CD4-positive, alpha-beta T cell (primary cell): ENCODE measurements around the gene TRMT10B. TPM values are rescaled to one million over a fixed set of nuclear protein-coding genes. Genes with fewer than 3 reads are reported as not detected.
"Not testable (repeated sequence)": the region's sequence is repeated elsewhere in the genome, so short reads cannot be mapped to it uniquely, and the experiment has no call there.

Experiments
- ATAC-seq: fragments of 200-7000 bp; cut with Tn5 transposase; one replicate; pipeline ENCODE4 v1.10.0; 2022; ENCODE audit warnings: mild to moderate bottlenecking; ENCODE audit not compliant: poor library complexity
- CTCF ChIA-PET: fragments of 350-600 bp; sonication (Branson Sonifier 250); formaldehyde crosslinking; loops from one replicate; lab custom pipeline; 2021; ENCODE audit warnings: antibody characterized with exemption, inconsistent platforms; lab: Charles Lee
- POLR2A ChIA-PET: fragments of 350-600 bp; sonication (Branson Sonifier 250); formaldehyde crosslinking; loops from one replicate; lab custom pipeline; 2021; ENCODE audit warnings: antibody characterized with exemption, inconsistent platforms; lab: Charles Lee
- DNase-seq, 14 experiments: peaks; one replicate each; pipeline ENCODE4 v3.0.0-alpha.2; 2013 to 2020; ENCODE audit warnings: mixed read lengths in 2 of 14
- H3K27ac ChIP-seq, 2 donors: one replicate each; pipeline versions ENCODE4 v1.5.1 to v1.7.0; 2013; ENCODE audit warnings: low read length in 2 of 2, low read depth in 1 of 2, mild to moderate bottlenecking in 1 of 2
- H3K27me3 ChIP-seq, 2 experiments: 1 replicate in 1 of 2; 2 replicates in 1 of 2; pipeline versions ENCODE4 v1.6.1 to v1.7.0; 2013; ENCODE audit warnings: low read length in 2 of 2, control low read depth in 1 of 2, mild to moderate bottlenecking in 1 of 2, moderate library complexity in 1 of 2; ENCODE audit not compliant: insufficient read depth in 2 of 2, control insufficient read depth in 1 of 2
- H3K36me3 ChIP-seq: one replicate; pipeline ENCODE4 v1.6.1; 2013; ENCODE audit warnings: low read length, control low read depth; ENCODE audit not compliant: insufficient read depth
- H3K4me1 ChIP-seq: one replicate; pipeline ENCODE4 v1.6.1; 2013; ENCODE audit warnings: low read length, control low read depth; ENCODE audit not compliant: insufficient read depth
- H3K4me3 ChIP-seq: one replicate; pipeline ENCODE4 v1.5.1; 2013; ENCODE audit warnings: mild to moderate bottlenecking, low read length, moderate library complexity
- H3K9me3 ChIP-seq, 2 experiments: 1 replicate in 1 of 2; 2 replicates in 1 of 2; pipeline versions ENCODE4 v1.6.1 to v1.7.0; 2013; ENCODE audit warnings: low read length in 2 of 2, mild to moderate bottlenecking in 2 of 2, control low read depth in 1 of 2, moderate library complexity in 1 of 2; ENCODE audit not compliant: control insufficient read depth in 1 of 2, insufficient read depth in 1 of 2
- H3K27ac Mint-ChIP-seq: one replicate; pipeline ENCODE4 v1.8.0; 2020; ENCODE audit warnings: mixed read lengths
- H3K27me3 Mint-ChIP-seq: one replicate; pipeline ENCODE4 v1.8.0; 2021; ENCODE audit warnings: mixed read lengths
- H3K36me3 Mint-ChIP-seq: one replicate; pipeline ENCODE4 v1.8.0; 2021; ENCODE audit warnings: low read depth, mixed read lengths
- H3K4me1 Mint-ChIP-seq: one replicate; pipeline ENCODE4 v1.8.0; 2021; ENCODE audit warnings: low read depth, mixed read lengths
- H3K4me3 Mint-ChIP-seq: one replicate; pipeline ENCODE4 v1.8.0; 2020; ENCODE audit warnings: mild to moderate bottlenecking, mixed read lengths
- H3K9me3 Mint-ChIP-seq: one replicate; pipeline ENCODE4 v1.8.0; 2020; ENCODE audit warnings: mixed read lengths
- intact Hi-C, 2 experiments: fragments of 100-400 bp; cut with DNase I in 1 of 2; cut with micrococcal nuclease in 1 of 2; formaldehyde crosslinking; loops; one replicate each; pipeline versions ENCODE4 v1.15.1 to v1.9.0; 2023 to 2025; cut with DNase I, micrococcal nuclease
- total RNA-seq, 174 experiments: library from RNA in 2 of 174; stranded (reverse) in 2 of 174; gene quantifications; one replicate each; pipeline ENCODE4 v1.2.3 and lab custom pipeline; 2021 to 2026
- TF ChIP-seq, protein P1 (sequence below): fragments of 200-600 bp; IDR thresholded peaks from one replicate; pipeline ENCODE4 v1.8.0; 2022; ENCODE audit warnings: antibody characterized with exemption, mild to moderate bottlenecking

The TRMT10B gene
- total RNA-seq, 2 experiments from 2014 or later: 6.6 to 8.3 TPM

DNA sequence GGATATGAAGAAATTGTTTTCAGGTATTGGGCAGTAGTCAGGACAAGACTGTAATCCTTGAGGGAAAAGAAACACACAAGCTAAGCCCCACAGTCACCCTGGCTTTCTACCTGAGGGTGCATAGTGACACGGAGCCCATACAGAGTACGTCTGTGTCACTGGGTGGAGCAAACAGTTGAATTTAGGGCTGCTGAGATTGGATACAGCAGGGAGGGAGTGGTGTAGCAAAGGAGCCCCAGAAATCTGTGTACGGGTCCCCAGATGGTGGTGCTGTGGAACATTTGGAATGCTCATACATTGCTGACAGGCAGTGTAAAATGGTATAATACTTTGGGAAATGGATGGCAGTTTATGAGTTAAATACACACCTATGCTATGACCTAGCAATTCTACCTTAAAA lies 5.1 kb downstream of the TRMT10B start:
- intact Hi-C loops: no loop called here

DNA sequence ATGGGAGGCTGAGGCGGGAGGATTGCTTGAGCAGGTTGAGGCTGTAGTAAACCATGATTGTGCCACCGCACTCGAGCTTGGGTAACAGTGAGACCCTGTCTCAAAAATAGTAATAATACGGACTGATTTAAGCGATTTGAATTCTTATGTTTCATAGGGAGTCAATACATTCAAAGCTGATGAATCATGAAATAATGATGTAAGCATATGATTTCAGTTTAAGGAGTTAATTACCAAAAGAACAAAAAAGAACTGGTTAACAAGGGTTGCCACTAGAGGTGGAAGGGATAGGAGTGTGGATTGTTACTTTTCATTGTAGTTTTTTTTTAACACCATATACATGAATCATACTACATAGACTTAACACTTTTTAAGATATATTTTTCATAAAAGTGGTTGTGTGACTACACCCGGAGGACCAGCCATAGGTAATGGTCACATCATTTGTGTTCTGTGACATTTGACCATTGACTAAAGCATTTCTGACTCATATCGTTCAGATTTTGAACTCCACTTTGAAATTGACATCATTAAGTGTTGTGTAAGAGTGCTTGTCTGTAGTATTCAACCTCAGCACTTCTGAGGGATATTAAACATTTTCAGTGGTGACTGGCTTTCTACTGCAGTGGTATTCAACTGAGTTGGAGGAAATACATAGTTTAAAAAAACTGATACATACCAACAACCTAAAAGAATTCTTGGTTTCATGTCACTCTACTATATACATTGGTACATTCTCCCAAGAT lies 7.0 kb downstream of the TRMT10B start:
- H3K9me3 Mint-ChIP-seq: no peaks in the 10 kb centered on the region
- H3K27ac Mint-ChIP-seq: no peak overlapping the region
- Histone ChIP-seq H3K4me1 (no peaks in the 10 kb centered on the region), H3K4me3 (no peak overlapping the region), H3K9me3 (no peaks in the 10 kb centered on the region), H3K36me3 (peaks cover 10% of the 10 kb centered on the region), H3K27me3 (no peaks in the 10 kb centered on the region), H3K27ac (no peak overlapping the region)
- no peaks in the 10 kb centered on the region for H3K27me3 Mint-ChIP-seq
- H3K36me3 Mint-ChIP-seq: peaks cover 42% of the 10 kb centered on the region
- ChIA-PET POLR2A (interaction anchor here (0.6 kb wide), 1 partner anchor 23 kb away, joined by 4 read pairs; no protein-coding TSS in a partner anchor), CTCF (interaction anchor here (0.7 kb wide), 1 partner anchor 18 kb away, joined by 3 read pairs; no protein-coding TSS in a partner anchor)
- intact Hi-C loops: no loop called here
- H3K4me3 Mint-ChIP-seq: no peak overlapping the region
- ATAC-seq (no peak), DNase-seq (no peak)
- H3K4me1 Mint-ChIP-seq: peaks cover 14% of the 10 kb centered on the region
- TF ChIP-seq, protein P1, sequence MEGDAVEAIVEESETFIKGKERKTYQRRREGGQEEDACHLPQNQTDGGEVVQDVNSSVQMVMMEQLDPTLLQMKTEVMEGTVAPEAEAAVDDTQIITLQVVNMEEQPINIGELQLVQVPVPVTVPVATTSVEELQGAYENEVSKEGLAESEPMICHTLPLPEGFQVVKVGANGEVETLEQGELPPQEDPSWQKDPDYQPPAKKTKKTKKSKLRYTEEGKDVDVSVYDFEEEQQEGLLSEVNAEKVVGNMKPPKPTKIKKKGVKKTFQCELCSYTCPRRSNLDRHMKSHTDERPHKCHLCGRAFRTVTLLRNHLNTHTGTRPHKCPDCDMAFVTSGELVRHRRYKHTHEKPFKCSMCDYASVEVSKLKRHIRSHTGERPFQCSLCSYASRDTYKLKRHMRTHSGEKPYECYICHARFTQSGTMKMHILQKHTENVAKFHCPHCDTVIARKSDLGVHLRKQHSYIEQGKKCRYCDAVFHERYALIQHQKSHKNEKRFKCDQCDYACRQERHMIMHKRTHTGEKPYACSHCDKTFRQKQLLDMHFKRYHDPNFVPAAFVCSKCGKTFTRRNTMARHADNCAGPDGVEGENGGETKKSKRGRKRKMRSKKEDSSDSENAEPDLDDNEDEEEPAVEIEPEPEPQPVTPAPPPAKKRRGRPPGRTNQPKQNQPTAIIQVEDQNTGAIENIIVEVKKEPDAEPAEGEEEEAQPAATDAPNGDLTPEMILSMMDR: no peak

More for the DNA sequence above, 5.1 kb downstream of the TRMT10B start:
- H3K4me3 ChIP-seq: no peak overlapping the region
- Mint-ChIP-seq H3K36me3 (peaks cover 30% of the 10 kb centered on the region), H3K27ac (no peak overlapping the region), H3K27me3 (no peaks in the 10 kb centered on the region), H3K4me1 (peaks cover 29% of the 10 kb centered on the region), H3K4me3 (no peak overlapping the region), H3K9me3 (no peaks in the 10 kb centered on the region)
- no peaks in the 10 kb centered on the region for H3K9me3 ChIP-seq
- H3K27me3 ChIP-seq: no peaks in the 10 kb centered on the region
- ATAC-seq (no peak), DNase-seq (no peak)
- peaks cover 11% of the 10 kb centered on the region for H3K4me1 ChIP-seq
- ChIA-PET POLR2A (no interaction called here), CTCF (no interaction called here)
- TF ChIP-seq, protein P1: no peak
- H3K36me3 ChIP-seq: peaks cover 2% of the 10 kb centered on the region
- no peak overlapping the region for H3K27ac ChIP-seq

DNA sequence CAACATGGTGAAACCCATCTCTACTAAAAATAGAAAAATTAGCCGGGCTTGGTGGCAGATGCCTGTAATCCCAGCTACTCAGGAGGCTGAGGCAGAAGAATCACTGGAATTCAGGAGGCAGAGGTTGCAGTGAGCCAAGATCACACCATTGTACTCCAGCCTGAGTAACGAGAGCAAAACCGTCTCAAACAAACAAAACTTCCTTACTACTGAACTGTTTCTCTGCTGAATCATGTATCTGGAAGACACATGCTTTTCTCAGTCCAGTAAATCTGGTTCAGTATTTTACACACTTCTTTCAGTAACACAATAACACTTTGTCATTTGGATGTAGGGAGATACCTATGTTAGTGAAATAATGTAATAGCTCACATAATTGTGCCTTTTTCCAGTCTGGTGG lies 7.9 kb downstream of the TRMT10B start:
- H3K36me3 Mint-ChIP-seq: peaks cover 47% of the 10 kb centered on the region
- Histone ChIP-seq H3K9me3 (no peaks in the 10 kb centered on the region), H3K36me3 (peaks cover 10% of the 10 kb centered on the region), H3K27ac (no peak overlapping the region), H3K4me3 (no peak overlapping the region), H3K4me1 (no peaks in the 10 kb centered on the region), H3K27me3 (no peaks in the 10 kb centered on the region)
- peaks cover 12% of the 10 kb centered on the region for H3K4me1 Mint-ChIP-seq
- ATAC-seq: no peak
- intact Hi-C loops: no loop called here
- no peak overlapping the region for H3K4me3 Mint-ChIP-seq
- ChIA-PET CTCF (no interaction called here), POLR2A (no interaction called here)
- TF ChIP-seq, protein P1: no peak
- H3K9me3 Mint-ChIP-seq: no peaks in the 10 kb centered on the region
- no peak for DNase-seq
- H3K27ac Mint-ChIP-seq: no peak overlapping the region
- no peaks in the 10 kb centered on the region for H3K27me3 Mint-ChIP-seq

DNA sequence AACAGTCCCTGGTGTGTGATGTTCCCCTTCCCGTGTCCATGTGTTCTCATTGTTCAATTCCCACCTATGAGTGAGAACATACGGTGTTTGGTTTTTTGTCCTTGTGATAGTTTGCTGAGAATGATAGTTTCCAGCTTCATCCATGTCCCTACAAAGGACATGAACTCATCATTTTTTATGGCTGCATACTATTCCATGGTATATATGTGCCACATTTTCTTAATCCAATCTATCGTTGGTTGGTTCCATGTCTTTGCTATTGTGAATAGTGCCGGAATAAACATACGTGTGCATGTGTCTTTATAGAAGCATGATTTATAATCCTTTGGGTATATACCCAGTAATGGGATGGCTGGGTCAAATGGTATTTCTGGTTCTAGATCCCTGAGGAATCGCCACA lies 11.7 kb downstream of the TRMT10B start:
- POLR2A ChIA-PET, H3K4me3 Mint-ChIP-seq, H3K9me3 Mint-ChIP-seq, H3K27me3 Mint-ChIP-seq, CTCF ChIA-PET, H3K4me1 ChIP-seq, H3K27ac ChIP-seq, ATAC-seq, H3K9me3 ChIP-seq, H3K4me3 ChIP-seq, DNase-seq, H3K27me3 ChIP-seq, H3K4me1 Mint-ChIP-seq, H3K27ac Mint-ChIP-seq, intact Hi-C loops: not testable (repeated sequence)
- peaks cover 30% of the 10 kb centered on the region for H3K36me3 ChIP-seq
- peaks cover 74% of the 10 kb centered on the region for H3K36me3 Mint-ChIP-seq
